Measurements from ENCODE around the gene CYP19A1. TPM values are rescaled to one million over a fixed set of nuclear protein-coding genes. Genes with fewer than 3 reads are reported as not detected.

The CYP19A1 gene
- polyA plus RNA-seq, 3 donors = 0.21 to 0.39 TPM; not detected in 1

- no peak for DNase-seq (ENCODE audit: low read depth in 3 of 3, low spot score in 2 of 3)
These were observed 9.5 kb downstream of the CYP19A1 start for GRCh38 chr15:51328926-51329325.

DNA sequence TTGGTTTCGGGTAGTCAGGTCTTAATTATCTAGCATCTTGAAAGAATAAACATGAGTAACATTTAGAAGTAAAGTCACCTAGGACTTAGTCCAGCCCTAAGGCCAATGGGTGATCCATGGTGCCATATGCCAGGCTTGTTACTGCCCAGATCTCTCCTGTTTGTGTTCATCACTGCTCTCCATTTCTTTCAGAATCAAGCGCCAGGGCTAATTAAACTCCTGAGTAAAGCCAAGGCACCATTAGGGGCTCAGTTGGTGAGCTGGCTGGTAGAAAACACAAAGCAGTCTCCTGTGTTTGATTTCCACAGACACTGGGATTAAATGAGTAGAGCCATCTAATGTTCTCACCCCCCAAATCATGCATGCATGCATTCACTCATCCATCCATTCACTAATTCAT is 11.3 kb downstream of the CYP19A1 start:
- DNase-seq (ENCODE audit: low read depth in 3 of 3, low spot score in 2 of 3) = no peak

DNA sequence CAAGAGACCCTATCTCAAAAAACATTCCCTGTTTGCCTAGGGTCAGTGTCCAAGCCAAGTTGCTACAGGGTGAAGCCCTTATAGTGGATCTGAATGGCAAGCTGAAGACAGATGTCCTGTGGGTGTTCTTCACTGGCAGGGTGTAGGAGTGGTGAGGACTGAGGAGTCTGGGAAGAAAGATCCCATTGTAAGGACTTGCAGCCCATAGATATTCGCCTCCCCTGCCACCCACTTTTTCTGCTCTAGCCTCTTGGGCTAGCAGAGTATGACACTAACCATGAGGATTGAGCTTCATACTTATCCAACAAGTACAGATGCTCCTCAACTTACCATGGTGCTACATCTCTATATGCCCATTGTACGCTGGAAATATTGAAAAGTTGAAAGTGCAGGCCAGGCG is 13.2 kb downstream of the CYP19A1 start:
- no peak for DNase-seq (ENCODE audit: low read depth in 3 of 3, low spot score in 2 of 3)

DNA sequence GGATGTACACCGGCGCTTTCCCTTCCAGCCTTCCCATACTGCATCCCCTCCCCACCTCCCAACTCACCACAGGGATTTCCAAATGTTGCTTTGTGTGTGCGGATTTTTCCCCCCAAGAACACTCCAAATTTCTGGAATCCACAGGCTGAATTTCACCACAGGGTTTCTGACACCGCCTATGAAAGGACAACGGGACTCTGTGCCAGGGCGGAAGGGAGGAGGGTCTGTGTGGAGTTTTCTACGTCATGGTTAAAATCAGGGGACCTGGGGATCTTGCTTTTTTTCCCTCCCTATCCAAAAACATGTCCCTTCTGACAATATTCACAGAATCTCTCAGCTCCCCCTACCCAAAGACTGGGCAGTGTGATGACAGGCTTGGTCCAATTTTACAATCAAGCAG is 14.6 kb downstream of the CYP19A1 start:
- DNase-seq (ENCODE audit: low read depth in 3 of 3, low spot score in 2 of 3) = no peak

DNA sequence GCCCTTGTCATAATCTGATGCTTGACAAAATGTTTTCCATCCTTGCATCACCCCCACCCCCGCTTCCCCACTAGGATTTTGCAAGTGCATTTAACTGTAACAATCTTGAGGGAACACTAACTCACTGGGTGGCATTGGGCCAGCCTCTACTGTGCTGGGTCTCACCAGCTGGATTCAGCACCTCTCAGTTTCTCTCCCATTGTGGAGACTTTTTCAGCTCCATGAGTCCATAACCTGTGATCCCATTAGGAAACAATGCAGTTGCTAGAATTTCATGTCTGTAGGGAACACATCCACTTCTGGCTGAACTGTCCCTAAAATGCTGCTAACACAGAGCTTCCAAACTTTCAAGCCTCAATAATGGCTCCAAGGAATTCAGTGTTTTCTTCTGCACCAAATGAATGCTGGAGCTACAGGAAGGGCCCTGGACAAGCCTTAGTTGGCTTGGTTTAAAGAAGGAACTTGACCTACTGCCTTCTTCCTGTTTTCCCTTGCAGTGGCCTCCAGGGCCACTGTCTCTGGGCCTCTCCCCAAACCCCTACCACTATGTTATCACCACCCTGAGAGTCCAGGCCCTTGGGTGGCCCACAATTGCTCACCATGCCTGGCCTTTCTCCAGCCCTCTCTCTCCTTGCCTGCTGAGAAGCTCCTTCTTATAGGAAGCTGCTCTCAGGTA is 15.6 kb downstream of the CYP19A1 start:
- no peak for DNase-seq (ENCODE audit: low read depth in 3 of 3, low spot score in 2 of 3)

- DNase-seq (ENCODE audit: low read depth in 3 of 3, low spot score in 2 of 3) = no peak
These were observed 17.1 kb downstream of the CYP19A1 start for GRCh38 chr15:51321316-51321715.

GRCh38 chr15:51320843-51321242 is 17.6 kb downstream of the CYP19A1 start:
- no peak for DNase-seq (ENCODE audit: low read depth in 3 of 3, low spot score in 2 of 3)

- no peak for DNase-seq (ENCODE audit: low read depth in 3 of 3, low spot score in 2 of 3)
These were observed 18.9 kb downstream of the CYP19A1 start for GRCh38 chr15:51319539-51319938.

DNA sequence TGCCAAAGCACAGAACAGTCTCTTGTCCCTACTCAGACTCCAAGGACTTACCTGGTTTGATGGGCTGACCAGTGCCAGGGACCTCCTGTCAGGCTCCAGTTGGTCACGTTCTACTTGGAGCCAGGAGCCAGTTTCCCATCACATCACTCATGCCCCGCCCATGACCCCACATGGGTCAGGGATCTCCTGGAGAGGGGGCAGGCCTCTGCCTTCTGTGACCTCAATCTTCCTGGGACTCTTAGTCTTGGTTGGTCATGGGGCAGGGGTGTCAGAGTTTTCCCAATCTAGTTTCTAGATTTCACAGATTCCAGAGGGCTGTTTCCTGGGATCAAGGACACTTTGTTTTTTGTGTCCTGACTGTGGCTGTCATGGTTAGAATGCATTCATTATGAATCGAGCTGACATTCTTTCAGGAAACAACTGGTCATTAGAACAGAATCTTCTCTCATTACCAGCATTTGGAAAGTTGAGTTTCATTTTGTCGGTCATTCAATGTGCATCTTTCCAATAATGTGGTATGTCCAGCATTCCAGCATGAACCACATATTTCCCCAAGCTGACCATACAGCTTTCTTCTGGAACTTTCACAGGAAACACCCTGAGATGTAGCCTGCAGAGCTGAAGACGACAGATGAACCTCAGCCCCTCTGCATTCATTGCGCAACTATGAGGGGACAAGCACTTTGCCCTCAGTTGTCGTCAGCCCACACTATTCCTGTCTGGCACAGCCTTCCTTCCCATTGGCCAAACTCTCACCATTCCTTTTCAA is 19.8 kb downstream of the CYP19A1 start:
- no peak for DNase-seq (ENCODE audit: low read depth in 3 of 3, low spot score in 2 of 3)

DNA sequence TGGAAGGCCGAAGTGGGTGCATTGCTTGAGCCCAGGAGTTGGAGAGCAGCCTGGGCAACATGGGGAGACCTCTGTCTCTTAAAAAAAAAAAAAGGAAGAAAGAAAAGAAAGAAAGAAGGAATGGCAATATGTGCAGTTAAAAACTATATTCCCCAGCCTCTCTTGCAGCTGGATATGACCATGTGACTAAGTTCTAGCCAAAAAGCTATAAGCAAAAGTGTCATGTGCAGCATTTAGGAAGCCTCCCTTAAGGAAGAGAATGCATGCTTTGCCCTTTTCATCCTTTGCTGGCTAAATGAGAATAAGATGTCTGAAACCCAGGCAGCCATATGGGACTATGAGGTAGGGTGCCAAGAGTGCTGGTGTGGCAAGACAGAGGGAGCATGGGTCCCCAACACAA is 21.8 kb downstream of the CYP19A1 start:
- no peak for DNase-seq (ENCODE audit: low read depth in 3 of 3, low spot score in 2 of 3)

GRCh38 chr15:51315726-51316125 is 22.7 kb downstream of the CYP19A1 start:
- no peak for DNase-seq (ENCODE audit: low read depth in 3 of 3, low spot score in 2 of 3)

DNA sequence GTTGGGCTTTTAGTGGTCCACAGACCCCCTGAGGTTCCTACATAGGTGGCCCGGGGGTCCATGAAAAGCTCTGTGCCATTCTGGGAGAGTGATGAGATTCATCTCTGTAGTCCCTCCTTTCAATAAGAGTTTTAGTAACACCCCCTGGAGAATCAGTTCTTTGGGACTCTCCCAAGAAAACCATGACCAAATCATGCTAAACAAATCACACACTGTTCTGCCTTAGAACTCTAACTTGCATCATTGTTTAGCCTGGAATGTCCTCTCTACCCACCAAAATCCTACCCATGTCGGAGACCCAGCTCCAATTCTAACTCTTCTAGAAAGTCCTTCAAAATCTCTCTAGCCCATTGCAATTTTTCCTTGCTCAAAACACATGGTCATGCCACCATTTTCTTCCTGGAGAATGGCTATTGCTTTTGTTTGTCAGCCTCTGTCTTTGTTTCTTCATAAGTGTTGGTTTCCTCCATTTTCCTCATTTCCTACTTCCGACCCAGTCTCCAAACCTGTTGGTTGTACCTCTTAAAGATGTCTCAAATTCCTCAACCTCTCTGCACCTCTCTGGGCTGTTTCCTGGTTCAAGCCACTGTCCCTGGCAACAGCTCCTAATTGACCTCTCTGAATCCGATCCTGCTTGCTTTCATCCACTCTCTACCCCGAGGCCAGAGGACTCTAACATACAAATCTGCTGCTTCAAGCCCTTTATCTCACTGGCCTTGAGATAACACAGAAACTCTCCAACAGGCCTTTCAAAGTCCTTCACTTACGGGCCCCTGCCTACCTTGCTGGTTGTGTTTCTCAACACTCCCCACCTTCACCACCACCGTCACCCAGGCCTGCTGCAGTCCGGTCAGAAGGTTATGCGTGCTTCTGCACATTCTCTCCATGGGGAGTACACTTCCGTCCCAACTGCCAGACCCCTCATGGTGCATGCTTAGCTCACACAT is 23.7 kb downstream of the CYP19A1 start:
- DNase-seq (ENCODE audit: low read depth in 3 of 3, low spot score in 2 of 3) = no peak

GRCh38 chr15:51313644-51314280 is 24.6 kb downstream of the CYP19A1 start:
- DNase-seq (ENCODE audit: low read depth in 3 of 3, low spot score in 2 of 3) = no peak

DNA sequence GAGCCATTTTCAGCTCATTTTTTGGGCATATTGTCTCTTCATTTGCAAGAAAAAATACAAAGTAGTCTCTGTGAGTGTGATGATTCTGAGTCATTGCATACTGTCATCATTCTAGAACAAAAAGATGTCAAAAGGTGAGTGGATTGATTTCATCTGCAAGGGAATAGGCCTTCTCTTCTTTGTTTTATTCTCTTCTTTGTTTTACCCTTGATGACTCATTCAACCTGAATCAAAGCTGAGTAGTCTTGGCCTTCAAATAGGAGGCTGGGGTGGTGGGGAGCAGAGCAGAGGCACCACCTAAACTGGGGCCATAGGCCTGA is 25.4 kb downstream of the CYP19A1 start:
- no peak for DNase-seq (ENCODE audit: low read depth in 3 of 3, low spot score in 2 of 3)

DNA sequence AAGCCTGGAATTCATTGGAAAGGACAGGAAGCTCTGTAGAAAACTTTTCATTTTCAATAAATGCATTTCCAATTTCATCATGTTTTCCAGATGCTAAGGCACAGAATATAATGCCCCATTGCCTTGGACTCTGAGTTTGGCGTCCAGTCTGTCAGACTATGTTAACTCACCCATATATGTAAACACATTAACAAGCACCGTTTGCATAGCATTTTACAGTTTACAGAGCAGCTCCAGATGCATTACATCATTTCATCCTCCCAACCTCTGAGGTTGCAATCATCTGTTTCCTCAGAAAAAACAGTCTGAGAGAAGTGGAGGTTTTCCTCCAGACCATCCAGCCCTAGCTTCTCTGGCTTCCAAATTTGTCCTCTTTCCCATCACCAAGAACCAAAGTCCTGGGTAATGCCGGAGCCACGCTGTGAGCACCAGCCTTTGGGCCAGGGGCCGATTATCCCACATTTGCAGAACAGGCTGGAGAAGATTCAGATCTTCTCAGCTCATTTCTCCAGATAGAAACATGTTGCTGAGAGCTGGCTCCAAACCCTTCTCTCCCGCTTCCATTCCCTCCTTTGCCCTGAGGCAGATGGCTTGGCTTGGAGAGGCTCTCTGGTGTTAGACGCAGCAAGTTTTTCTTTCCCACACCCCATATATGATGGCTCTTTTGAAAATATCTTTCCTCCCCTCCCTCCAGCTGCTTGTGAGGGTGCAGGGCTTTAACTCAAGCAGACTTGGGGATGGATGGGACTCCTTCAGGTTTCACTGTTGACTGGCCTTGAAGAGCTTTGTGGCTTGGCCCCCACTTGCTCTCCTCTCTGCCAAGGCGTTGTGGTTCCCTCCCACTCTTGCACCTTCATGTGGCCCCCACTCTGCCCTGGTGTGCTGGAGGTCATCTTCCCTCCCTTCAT is 26.0 kb downstream of the CYP19A1 start:
- DNase-seq (ENCODE audit: low read depth in 3 of 3, low spot score in 2 of 3) = no peak

DNA sequence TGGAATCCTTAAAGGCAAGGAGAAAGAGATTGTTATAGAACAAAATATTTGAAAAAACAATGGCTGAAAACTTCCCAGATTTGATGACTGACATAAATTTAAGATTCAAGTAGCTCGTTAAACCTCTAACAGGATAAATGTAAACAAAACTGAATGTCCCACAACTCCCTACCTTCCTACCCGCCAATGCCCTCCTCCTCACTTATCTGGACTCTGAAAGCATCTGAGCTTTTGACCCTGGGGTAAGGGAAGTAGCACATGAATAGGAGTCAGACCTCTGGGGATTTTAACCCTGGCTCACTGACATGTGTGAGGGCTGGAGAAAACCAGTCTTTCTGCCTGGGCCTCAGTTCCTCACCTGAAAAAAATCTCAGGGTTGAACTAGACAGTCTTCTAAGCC is 26.9 kb downstream of the CYP19A1 start:
- DNase-seq (ENCODE audit: low read depth in 3 of 3, low spot score in 2 of 3) = no peak

- no peak for DNase-seq (ENCODE audit: low read depth in 3 of 3, low spot score in 2 of 3)
These were observed 28.3 kb downstream of the CYP19A1 start for GRCh38 chr15:51310064-51310463.

DNA sequence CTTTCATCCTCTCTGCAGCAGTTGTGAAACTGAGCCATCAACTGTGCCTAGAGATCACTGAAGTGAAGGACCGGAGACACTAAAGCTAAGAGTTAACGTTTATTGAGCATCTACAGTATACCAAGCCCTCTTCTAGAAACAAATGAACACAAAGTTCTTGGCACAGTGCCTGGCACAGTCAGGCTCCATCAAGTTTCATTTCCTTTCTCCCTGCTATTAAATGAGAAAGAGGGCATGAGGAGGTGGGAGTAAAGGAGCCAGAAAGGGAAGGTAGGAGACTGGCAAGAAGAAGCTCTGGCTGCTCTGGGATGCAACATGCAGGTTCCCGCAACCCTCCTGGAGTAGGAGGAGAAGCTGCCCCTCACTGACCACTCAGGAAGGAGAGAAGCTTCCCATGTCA is 30.6 kb downstream of the CYP19A1 start:
- DNase-seq (ENCODE audit: low read depth in 3 of 3, low spot score in 2 of 3) = no peak

DNA sequence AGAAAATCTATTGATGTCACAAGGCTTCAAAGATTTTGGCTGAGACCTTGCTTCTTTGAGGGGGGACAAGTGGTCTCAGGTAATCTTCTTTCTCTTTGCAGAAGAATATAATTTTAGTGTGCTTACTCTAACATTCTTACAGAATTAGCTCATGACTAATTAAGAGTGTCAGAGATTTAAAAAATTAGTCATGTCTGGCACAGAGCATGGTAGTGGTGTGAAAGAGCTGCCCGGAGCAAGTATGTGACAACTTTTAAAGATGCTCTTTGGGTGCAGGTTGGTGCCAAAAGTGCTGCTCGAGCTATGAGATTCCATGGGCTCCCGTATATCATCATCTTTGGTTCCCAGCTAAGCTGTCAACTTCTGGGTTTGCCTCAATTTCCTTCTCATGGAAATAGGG is 31.1 kb downstream of the CYP19A1 start:
- DNase-seq (ENCODE audit: low read depth in 3 of 3, low spot score in 2 of 3) = no peak

DNA sequence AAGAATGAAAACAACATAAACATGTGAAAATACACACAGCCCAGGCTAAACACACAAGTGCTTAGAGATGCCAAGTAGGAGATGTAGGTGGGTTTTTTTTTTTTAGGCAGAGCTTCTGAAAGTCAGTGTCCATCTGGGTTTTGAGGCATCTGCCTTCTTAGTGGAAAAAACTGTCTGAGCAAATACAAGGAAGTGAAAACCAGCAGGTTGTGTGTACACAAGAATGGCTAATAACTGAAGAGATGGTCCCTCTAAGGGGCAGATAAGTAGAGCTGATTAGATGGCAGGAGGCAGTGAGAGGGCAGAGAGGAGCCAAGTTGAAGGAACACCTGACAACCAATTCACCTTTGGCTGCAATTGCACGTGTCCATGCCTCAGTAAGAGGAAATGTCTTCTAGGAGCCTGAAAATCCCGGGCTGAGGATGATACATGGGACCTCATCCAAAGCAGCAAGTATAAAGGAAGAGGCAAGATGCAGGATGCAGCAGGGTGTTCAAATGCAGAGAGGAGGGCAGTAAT is 34.9 kb downstream of the CYP19A1 start:
- DNase-seq (ENCODE audit: low read depth in 3 of 3, low spot score in 2 of 3) = no peak
